Esophagus muscularis mucosa (tissue), 4 donors: ENCODE results near the gene HPF1. TPM values are rescaled to one million over a fixed set of nuclear protein-coding genes. Genes with fewer than 3 reads are reported as not detected.
"Not testable (repeated sequence)": the region's sequence is repeated elsewhere in the genome, so short reads cannot be mapped to it uniquely, and the experiment has no call there.

Experiments used
- DNase-seq: peaks from one replicate; pipeline ENCODE4 v3.0.0-alpha.2; 2017; ENCODE audit errors: extremely low spot score
- H3K27ac ChIP-seq, 4 donors: fragments of 200-600 bp; sonication (generic); replicated peaks in 1 of 4; 1 replicate in 3 of 4; 2 replicates in 1 of 4; pipeline ENCODE4 v1.5.1; 2016 to 2019; ENCODE audit warnings: mild to moderate bottlenecking in 1 of 4
- H3K27me3 ChIP-seq, 4 donors: fragments of 200-600 bp; sonication (generic); one replicate each; pipeline versions ENCODE4 v1.5.1 to v1.6.0; 2016 to 2019
- H3K36me3 ChIP-seq, 4 donors: fragments of 200-600 bp; sonication (generic); one replicate each; pipeline ENCODE4 v1.5.1; 2016 to 2019
- H3K4me1 ChIP-seq, 4 donors: fragments of 200-600 bp; sonication (generic); one replicate each; pipeline ENCODE4 v1.5.1; 2016 to 2019
- H3K4me3 ChIP-seq, 4 donors: fragments of 200-600 bp; sonication (generic); 1 replicate in 2 of 4; 2 replicates in 2 of 4; pipeline ENCODE4 v1.5.1; 2016 to 2019; ENCODE audit warnings: mild to moderate bottlenecking in 4 of 4, moderate library complexity in 1 of 4
- H3K9me3 ChIP-seq, 4 donors: fragments of 200-600 bp; sonication (generic); 1 replicate in 3 of 4; 2 replicates in 1 of 4; pipeline ENCODE4 v1.5.1; 2016 to 2019
- EP300 ChIP-seq: sonication (generic); formaldehyde crosslinking; IDR thresholded peaks from one replicate; pipeline ENCODE4 v1.6.1; 2017; ENCODE audit warnings: antibody characterized with exemption
- POLR2A ChIP-seq: fragments of 450-650 bp; IDR thresholded peaks from one replicate; pipeline ENCODE4 v1.6.1; 2017; ENCODE audit warnings: antibody characterized with exemption, moderate library complexity, mild to moderate bottlenecking, low read depth
- POLR2AphosphoS5 ChIP-seq, 2 donors: sonication (generic); formaldehyde crosslinking; IDR thresholded peaks; one replicate each; pipeline ENCODE4 v1.6.1; 2017; ENCODE audit warnings: antibody characterized with exemption in 2 of 2
- WGBS: methylation state at CpG from one replicate; pipeline ENCODE4 v1.1.5; 2018; 5-methylcytosine and 5-hydroxymethylcytosine counted together
- intact Hi-C: fragments of 100-400 bp; cut with DNase I; formaldehyde crosslinking; loops from one replicate; pipeline ENCODE4 v1.15.1; 2023
- total RNA-seq, 4 donors: library from RNA; depleted of rRNA; stranded (reverse); fragments of >200 nt; gene quantifications; one replicate each; pipeline versions ENCODE4 v1.1.0 to v1.2.1, GENCODE V29; 2016
- TF ChIP-seq, protein P1 (sequence below), 3 experiments: fragments of 200-600 bp in 2 of 3; fragments of 450-650 bp in 1 of 3; sonication (generic) in 2 of 3; IDR thresholded peaks; one replicate each; pipeline ENCODE4 v1.5.1; 2017 to 2019; ENCODE audit warnings: antibody characterized with exemption in 3 of 3, mild to moderate bottlenecking in 2 of 3, moderate library complexity in 1 of 3

Gene HPF1
- total RNA-seq: 10 to 100 TPM; 15.2 to 33.1 (median 17.7) TPM

DNA sequence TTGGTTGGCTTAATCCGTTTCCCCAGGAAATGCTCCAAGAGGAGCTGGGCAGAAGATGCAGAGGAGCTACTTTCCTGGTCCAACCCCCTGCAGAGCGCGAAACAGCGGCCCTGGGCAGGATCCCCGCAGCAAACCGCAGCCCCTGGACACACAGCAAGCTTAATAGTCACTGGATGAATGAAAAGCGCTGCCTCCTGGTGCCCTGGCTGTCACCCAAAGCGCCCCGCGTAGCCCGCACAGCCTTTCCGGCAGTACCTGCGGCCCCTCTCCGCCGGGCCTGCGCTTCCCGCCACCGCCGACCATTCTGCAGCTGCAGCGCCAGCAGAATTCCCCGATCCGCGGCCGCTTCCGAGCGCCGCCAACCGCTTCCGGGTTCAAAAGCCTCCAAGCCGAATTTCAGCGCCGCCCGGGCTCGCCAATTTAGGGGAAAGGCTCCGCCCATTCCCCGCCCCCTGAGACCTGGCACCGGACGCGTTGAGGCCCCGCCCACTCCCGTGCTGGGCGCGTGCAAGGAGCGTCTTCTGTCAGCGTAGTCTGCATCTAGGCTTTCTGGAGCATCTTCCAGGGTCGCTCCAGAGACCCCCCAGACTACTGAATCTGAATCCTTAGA, at the start of gene HPF1:
HPF1 (minus strand) TSS at position 370 of the 610 bp plus-strand sequence; CDS start at position 303, 67 bp downstream.
- DNase-seq: peak; percentile 98
- Histone ChIP-seq H3K27me3 (no peaks in the 10 kb centered on the region), H3K4me3 (peak within 1 kb of the TSS; percentile 75 to 91 (median 80)), H3K9me3 (no peaks in the 10 kb centered on the region), H3K36me3 (peaks cover 0 to 8% (median 8%) of the 10 kb centered on the region in 4 donors), H3K4me1 (peaks cover 10 to 25% (median 23%) of the 10 kb centered on the region in 4 donors), H3K27ac (peak within 1 kb of the TSS; percentile 70 to 86 (median 78))
- intact Hi-C loops: loop anchor here (5.0 kb wide), 2 partner anchors 135 to 270 kb away; partner anchors contain the start of genes CLCN3 and MFAP3L
- WGBS: 0% methylated on average over 3 of the region's 46 CpGs
- TF ChIP-seq, protein P1, sequence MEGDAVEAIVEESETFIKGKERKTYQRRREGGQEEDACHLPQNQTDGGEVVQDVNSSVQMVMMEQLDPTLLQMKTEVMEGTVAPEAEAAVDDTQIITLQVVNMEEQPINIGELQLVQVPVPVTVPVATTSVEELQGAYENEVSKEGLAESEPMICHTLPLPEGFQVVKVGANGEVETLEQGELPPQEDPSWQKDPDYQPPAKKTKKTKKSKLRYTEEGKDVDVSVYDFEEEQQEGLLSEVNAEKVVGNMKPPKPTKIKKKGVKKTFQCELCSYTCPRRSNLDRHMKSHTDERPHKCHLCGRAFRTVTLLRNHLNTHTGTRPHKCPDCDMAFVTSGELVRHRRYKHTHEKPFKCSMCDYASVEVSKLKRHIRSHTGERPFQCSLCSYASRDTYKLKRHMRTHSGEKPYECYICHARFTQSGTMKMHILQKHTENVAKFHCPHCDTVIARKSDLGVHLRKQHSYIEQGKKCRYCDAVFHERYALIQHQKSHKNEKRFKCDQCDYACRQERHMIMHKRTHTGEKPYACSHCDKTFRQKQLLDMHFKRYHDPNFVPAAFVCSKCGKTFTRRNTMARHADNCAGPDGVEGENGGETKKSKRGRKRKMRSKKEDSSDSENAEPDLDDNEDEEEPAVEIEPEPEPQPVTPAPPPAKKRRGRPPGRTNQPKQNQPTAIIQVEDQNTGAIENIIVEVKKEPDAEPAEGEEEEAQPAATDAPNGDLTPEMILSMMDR (IDR thresholded peaks at IDR 0.05): peak in 1 of 3 experiments; percentile 24
- TF ChIP-seq POLR2AphosphoS5 (IDR thresholded peaks at IDR 0.05) (peak; percentile 69 to 88), POLR2A (no peak), EP300 (peak; percentile 58)

DNA sequence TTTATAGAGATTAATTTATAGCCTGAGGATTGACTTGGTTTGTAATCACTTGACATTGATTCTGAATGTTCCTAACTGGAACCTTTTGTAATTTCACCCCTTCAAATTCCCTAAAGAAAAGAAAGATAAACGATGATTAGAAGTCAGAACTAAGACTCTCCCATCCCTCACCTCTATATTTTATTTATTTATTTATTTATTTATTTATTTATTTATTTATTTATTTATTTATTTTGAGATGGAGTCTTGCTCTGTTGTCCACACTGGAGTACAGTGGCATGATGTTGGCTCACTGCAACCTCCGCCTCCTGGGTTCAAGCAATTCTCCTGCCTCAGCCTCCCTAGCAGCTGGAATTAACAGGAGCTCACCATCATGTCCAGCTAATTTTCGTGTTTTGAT, 49.0 kb upstream of the HPF1 start:
- intact Hi-C loops, H3K27me3 ChIP-seq, H3K36me3 ChIP-seq, H3K4me3 ChIP-seq, H3K27ac ChIP-seq, DNase-seq, H3K9me3 ChIP-seq, H3K4me1 ChIP-seq: not testable (repeated sequence)
- WGBS: 86% methylated on average over 3 of the region's 3 CpGs

DNA sequence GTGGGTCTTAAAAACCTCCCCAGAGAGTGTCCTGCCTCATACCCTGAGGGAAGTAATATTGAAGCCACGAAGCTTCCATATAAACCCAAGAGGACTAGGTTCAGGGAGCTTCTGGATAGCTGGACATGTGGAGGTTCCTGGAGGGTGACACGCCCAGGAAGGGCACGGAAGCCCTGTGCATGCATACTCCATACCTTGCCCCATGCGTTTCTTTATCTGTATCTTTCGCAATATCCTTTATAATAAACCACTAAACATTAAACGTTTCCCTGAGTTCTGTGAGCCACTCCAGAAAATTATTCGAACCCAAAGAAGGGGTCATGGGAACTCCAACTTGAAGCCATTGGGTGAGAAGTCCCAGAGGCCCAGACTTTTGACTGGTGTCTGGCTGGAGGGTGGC, 45.7 kb upstream of the HPF1 start:
- DNase-seq: no peak
- H3K4me3 ChIP-seq: no peak overlapping the region
- H3K27ac ChIP-seq: no peak overlapping the region
- peaks cover 0 to 5% (median 0%) of the 10 kb centered on the region in 4 donors for H3K27me3 ChIP-seq
- no peaks in the 10 kb centered on the region for H3K36me3 ChIP-seq
- intact Hi-C loops: no loop called here
- H3K4me1 ChIP-seq: no peaks in the 10 kb centered on the region
- TF ChIP-seq POLR2A: no peak
- TF ChIP-seq EP300: no peak
- TF ChIP-seq POLR2AphosphoS5 (IDR thresholded peaks at IDR 0.05): no peak
- TF ChIP-seq, protein P1 (IDR thresholded peaks at IDR 0.05): no peak
- WGBS: 82% methylated on average over 7 of the region's 7 CpGs
- no peaks in the 10 kb centered on the region for H3K9me3 ChIP-seq

DNA sequence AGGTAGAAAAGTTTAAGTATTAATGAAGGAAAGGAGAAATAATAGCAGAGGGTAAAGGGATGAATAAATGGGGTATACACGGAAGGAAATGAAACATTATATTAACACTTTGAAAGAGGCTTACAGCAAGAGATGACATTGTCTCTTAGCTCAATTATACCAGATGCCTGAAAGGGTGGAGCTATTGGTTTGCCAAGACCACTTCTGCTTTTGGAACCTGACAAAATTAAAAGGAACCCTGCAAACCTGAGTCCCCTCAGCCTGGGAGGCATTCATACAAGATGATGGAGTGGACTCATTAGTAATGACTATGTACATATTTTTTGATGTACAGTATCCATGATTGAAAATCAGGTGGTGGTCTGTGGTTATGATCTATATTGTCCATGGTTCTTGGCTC, 45.1 kb upstream of the HPF1 start:
- DNase-seq: no peak
- Histone ChIP-seq H3K36me3 (no peaks in the 10 kb centered on the region), H3K4me3 (no peak overlapping the region), H3K9me3 (no peaks in the 10 kb centered on the region), H3K27me3 (peaks cover 0 to 10% (median 0%) of the 10 kb centered on the region in 4 donors), H3K27ac (no peak overlapping the region), H3K4me1 (no peaks in the 10 kb centered on the region)
- intact Hi-C loops: no loop called here
- TF ChIP-seq POLR2A (no peak), EP300 (no peak)
- WGBS: 91% methylated on average over 1 of the region's 1 CpG

DNA sequence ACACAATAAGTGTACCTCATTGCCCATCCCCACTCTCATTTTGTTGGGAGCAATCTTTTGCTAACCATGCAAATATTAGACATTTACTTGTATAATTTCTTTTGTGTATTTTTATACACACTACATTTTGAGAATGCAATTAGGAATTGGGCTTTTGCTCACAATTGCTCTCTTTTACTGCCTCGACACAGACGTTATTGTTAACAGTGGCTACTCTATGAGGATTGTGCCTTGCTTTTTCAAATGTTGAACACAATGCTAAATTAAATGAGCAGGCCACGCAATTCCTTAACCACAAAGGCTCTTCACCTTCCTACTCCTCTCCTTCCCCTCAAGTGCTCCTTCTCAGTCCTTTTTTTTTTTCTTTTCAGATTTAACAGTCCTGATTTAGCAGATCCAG, 42.8 kb upstream of the HPF1 start:
- H3K27ac ChIP-seq: no peak overlapping the region
- no peaks in the 10 kb centered on the region for H3K4me1 ChIP-seq
- H3K4me3 ChIP-seq: no peak overlapping the region
- intact Hi-C loops: no loop called here
- no peak for TF ChIP-seq POLR2A
- TF ChIP-seq EP300: no peak
- TF ChIP-seq POLR2AphosphoS5 (IDR thresholded peaks at IDR 0.05): no peak
- TF ChIP-seq, protein P1 (IDR thresholded peaks at IDR 0.05): no peak
- H3K27me3 ChIP-seq: peaks cover 0 to 26% (median 0%) of the 10 kb centered on the region in 4 donors
- 84% methylated on average over 3 of the region's 3 CpGs for WGBS
- no peaks in the 10 kb centered on the region for H3K36me3 ChIP-seq
- H3K9me3 ChIP-seq: no peaks in the 10 kb centered on the region
- no peak for DNase-seq
